Stimulated activated CD4-positive, alpha-beta T cell treated with anti-CD3 and anti-CD28 coated beads, Interleukin-1b, Interleukin-23, amount 100 ng/mL, for 4 hours (primary cell): Measurements from ENCODE around the gene CPS1.

Experiments
- DNase-seq, 2 donors: peaks; one replicate each; pipeline ENCODE4 v3.0.0-alpha.2; 2020; ENCODE audit warnings: low read depth in 2 of 2

Gene CPS1

DNA sequence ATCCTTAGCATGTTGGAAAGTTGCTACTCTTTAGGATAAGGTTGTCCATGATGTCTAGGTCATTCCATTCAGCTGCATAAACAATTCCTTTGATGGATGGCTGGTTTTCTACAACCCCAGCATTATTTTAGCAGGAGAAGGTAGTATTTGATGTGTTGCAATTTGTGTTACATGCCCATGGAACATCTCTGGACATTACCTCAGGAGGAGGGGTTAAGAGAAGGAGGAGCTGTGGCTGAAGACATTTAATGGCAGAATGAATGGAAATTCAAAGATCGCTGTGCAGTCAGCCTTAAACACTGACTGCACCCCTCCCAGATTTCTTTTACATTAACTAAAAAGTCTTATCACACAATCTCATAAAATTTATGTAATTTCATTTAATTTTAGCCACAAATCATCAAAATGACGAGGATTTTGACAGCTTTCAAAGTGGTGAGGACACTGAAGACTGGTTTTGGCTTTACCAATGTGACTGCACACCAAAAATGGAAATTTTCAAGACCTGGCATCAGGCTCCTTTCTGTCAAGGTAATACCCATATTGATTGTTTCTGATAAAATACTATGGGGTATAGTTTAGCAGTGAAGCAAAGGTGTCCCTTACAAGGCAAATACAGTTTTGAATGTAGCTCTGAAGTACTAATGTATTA, at the start of gene CPS1:
Gene CPS1, plus strand, starts transcription at position 271 of the 652 bp plus-strand sequence. Its CDS starts 135 bp downstream, at position 406.
- DNase-seq, result no peak

DNA sequence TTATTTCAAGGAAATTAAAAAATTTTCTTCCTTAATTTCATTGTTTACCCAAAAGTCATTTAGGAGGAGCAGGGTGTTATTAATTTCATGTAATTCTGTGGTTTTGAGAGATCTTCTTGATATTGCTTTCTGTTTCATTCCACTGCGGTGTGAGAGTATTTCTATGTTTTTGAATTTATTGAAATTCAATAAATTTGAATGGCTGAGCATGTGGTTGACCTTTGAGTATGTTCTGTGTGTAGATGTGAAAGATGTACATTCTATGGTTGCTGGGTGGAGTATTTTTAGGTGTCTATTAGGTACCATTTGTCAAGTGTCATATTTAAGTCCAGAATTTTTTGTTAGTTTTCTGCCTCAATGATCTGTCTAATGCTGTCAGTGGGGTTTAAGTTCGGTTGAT, 40.5 kb upstream of the CPS1 start:
- no peak for DNase-seq

DNA sequence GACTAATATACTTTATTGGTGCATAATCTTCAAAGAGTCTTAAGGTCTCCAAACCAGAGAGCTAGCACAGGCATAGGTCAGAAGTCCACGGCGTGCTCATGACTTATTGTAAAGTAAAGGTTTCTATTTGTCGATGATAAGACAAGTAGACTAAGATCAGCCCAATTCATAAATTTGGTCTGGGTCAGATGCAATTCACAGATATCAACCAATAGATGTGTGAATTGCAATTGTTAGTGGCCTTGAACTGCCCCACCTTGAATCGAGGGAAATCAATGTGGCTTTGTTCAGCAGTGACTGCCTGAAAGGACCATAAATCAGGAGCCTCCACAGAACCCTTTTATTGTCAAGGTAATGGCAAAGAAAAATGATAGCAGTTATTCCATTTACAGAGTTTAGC, 39.1 kb upstream of the CPS1 start:
- no peak for DNase-seq

DNA sequence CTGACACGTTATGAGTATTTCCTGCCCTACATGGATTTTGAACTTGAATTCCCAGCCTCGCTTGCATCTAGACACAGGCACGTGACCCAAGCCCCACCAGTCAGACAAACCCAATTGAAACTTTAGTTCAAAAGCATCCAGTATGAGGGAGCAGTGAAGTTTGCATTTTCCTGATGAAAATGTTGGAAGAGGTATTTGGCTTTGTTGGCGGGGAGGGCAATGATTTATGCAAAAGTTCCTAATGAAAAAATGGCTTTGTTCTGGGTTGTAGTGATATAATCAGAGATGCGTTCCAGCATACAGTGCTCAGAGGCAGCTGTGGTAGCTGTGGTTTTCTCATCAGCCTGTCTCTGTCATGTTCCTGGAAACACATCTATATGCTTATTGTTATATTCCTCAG, 36.8 kb upstream of the CPS1 start:
- no peak for DNase-seq

DNA sequence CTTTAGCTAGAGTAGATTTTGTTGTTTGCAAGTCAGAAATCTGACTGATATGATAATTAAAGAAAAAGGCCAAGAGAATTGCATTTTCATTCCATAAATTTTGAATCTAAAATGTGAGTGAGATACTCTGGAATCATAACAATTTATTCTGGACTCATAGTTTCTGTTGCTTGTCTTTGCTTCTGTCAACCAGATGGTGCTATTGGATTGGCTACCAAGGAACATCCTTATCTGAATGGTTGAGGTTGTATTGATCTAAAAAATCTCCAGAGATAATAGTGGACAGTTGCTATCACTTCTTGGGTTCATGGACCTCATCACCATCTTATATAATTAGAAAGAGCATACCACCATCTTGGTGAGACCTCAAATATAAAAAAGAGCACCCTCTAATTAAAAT, 34.0 kb upstream of the CPS1 start:
- no peak for DNase-seq

DNA sequence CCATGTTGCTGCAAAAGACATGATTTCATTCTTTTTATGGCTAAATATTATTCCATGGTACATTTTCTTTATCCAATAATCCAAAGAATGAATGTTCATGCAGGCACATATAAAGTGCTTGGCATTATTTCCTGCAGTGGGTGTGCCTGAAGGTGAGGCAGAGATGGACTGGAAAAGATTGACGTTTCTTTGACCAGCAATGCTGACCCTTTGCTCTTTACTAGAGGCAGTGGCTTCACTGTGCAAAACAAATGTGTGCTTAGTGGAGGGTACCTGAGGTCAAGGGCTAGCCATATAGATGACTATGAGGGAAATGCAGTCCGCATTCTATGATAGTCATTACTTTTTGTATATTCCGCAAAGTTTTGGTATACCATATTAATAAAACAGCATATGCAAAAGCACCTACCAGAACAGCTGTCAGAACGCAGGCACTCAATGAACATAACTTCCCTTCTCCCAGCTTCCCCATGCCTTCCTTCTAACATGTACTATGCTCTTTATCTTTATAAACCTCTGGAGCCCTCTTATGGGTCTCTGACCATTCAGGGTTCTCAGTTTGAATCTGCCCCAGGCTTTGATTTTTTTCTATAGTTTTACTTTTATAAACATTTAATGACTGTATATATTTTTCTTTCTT, 32.6 kb upstream of the CPS1 start:
- no peak for DNase-seq

DNA sequence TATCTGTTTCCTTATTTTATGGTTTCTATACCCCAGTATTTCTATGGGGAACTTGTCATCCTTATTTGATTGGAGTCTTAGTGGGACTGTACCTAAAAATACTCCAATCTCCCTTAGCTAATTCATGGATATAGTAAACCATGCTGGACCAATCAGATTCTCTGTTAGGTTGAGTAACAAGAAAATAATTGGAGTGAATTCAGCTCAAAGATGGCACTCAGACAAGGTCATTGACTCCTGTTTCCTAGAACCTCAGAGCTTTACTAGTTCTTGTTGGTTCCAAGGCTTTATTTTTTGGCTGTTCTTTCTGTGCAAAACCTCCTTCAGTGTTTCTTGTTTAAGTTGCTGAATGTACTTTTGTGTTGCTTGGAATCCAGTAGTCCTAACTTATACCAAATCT, 31.9 kb upstream of the CPS1 start:
- no peak for DNase-seq

DNA sequence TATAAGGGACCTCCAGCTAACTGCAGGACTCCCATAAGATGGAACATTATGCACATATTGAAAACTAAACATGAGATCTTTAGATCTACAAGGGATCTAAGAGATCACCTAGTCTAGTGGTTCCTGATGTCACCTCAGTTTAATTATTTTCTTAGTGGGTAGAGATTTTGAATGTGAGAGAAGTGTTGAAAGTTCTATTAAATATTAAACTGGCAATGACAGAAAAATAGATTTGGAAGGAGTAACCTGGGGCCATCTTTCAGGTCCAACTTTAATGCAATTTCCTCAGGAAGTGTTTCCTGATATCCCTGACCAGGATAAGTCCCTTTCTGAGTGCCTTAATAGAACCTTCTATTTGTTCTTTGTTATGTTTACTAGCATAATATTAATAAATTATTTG, 29.1 kb upstream of the CPS1 start:
- DNase-seq, result no peak

DNA sequence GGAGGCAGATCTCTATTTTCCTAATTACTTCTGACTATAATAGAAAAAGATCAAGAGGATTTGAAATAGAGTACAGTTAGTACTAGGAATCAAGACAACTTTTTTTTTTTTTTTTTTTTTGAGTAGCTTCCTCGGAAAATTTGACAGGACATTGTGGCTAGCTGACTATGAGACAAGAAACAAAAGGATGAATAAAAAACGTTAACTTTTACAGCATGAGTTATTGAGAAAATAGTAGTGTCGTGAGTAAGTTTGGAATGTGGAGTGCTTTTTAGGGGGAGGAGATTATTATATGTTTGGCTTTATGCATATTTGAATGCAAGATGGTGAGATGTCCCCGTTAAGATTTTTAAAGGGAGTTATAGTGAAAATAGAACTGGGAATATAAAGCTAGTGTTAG, 27.7 kb upstream of the CPS1 start:
- no peak for DNase-seq

DNA sequence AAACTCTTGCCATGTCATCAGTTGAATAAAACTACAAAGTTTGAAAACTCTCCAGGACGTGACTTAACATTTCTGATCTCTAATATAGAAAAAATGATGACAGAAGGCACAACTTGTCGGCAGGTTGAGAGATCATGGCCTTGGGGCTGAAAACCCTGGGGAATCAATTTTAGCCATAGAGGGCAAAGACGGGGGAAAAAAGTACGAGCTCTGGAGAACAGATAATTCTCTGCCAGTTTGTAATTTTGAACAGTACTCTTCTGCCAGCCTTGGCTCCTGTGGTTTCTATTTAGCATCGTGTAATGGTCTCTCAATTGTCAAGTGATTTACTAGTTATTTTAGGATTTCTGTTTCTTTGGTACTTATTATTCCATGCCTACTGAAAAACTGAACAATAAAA, 25.3 kb upstream of the CPS1 start:
- DNase-seq, result no peak

DNA sequence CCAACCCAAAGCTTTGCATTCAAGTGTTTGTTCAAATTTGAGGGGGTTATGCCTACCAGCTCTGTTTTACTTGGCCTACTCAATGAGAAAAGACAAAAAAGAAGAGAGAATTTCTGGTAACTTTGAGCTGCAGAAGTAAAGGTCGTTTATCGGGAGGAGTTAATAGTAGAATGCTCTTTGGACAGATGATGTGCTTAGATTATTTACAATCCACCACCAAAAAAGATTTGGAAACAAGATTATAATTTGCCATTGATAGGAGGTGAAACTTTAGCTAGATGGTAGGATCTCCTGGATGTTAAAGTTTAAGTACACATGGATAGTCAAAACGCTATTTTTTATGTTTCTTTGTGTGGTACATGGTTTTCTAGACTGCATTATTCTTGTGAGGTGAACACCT, 24.9 kb upstream of the CPS1 start:
- DNase-seq, result no peak

DNA sequence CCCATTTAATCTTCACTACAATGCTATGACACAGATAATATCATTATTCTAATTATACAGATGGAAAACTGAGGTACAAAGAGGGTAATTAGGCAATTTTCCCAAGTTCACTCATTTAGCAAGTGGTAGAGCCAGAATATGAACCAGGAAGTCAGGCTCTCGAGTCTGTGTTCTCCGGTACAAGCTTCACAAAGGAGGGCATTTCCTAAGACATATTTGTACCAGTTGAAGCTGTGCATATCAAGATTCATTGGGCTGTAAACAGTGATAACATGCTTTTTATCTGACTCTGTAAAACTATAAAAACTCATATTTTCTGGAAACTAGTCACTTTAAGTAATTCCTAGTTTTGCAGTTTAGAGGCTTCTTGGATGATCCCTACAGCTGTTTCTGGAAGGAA, 23.0 kb upstream of the CPS1 start:
- DNase-seq, result no peak

DNA sequence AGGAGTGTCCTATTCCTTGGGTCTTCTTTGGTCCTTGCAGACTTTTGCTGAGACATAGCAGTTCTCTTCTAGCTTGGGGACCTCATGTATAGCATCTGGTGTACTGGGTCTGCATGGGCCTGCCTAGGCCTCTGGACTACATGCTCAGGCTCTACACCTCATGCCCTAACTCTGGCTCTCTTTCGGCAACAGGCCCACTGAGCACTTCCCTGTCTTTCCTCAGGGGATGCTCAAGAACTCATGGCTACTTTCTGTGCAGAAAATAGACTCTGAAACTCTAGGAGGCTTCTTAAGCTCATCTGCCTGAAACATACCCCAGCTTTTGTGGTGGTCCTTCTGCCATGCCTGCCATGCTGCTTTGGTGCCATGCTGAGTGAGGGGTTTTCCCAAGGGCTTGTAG, 21.5 kb upstream of the CPS1 start:
- DNase-seq, result no peak

DNA sequence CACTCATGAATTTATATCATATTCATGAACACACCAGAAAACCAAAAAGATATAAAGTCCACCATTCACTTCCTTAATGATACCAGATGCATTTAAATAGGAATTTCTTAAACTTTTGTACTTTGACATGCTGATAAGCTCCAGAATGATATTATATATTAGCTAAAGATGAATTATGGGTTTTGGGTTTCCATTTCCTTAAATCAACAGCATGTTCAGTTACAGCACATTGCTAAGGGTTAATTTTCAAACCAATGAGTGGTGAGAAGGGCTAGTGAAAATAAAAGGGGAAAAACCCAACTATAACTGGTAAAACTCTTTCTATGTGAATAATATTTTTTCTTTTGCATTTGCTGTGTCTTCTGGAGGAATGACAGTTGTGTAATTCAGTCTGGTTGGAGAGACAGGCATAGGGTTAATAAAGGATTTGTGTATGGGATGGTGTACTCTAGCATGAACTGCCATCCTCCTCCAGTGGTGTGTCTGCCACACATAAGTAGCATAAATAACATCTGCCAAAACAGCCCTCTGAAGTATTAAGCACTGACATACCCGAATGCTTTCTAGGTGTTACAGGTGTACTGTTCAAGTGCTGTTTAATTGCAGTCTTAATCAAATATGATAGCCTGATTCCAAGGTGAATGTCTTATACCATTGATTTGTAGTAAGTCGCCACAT, 19.3 kb upstream of the CPS1 start:
- no peak for DNase-seq

DNA sequence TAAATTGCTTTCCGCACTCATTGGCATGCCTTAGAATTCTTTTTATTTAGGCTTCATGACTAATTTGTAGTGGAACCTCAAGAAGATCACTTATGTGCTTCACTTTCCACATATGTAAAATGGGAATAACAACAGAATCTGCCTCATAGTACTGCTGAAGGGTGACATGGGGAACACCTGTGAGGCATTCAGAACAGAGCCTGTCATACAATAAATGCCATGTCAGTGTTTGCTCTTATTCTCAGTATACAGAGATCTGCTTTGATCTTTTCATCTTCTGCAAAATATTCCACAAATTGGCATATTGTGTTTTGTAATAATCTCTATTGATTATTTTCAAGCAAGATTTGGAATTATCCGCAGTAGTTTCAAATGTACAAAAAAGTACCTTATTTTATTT, 17.4 kb upstream of the CPS1 start:
- DNase-seq, result no peak

DNA sequence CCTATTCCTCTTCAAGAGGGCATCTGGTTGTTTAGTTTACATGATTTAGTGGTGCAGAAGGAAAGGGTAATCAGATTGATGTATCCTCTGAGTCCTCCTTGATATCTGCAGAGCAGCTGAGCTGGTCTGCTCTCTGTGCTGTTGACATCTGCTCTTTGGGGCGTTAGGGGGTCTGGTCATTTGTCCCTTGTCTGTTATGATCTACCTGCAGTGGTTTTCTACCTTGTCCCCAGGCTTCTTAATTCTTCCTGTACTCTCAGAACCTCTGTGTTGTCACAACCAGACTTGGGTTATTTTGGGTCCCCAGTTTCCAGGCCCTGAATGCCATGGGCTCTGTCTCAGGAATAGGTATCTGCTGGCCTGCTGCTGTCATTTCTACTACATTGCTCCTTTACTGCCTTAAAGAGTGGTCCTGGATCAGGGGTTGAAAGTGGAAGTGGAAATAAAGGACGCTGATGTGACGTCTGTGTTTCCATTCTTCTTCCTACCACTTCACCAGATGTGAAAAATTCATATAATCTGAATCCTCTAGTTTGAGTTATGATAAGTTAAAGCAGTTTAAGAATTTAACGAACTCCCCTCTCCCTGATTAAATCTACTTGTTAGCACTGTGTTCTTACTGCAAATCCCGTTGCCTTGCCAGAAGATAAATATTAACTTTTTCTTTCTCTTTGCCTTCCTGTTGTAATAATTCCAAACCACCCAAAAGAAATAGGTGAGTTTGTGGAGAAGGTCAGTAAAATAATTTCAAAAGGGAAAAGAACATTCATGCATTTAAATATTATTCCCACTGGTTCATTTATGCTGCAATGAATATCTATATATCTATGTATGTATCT, 16.6 kb upstream of the CPS1 start:
- DNase-seq, result no peak

DNA sequence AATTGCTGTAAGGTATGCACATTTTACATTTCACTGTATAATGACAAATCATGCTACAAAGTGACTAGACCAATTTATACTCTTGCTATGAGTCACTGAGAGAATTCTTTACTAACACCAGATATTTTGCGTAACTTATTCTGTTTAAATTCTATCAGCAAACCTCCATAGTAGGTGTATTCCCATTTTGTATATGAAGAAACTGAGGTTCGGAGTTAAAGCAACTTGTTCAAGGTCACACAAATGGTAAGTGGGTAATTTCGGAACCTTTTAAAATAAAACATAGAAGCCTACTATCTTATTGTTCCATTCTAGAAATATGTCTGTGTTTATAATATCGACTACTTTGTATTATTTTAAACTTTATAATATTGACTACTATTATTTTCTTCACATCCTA, 15.9 kb upstream of the CPS1 start:
- DNase-seq, result no peak

DNA sequence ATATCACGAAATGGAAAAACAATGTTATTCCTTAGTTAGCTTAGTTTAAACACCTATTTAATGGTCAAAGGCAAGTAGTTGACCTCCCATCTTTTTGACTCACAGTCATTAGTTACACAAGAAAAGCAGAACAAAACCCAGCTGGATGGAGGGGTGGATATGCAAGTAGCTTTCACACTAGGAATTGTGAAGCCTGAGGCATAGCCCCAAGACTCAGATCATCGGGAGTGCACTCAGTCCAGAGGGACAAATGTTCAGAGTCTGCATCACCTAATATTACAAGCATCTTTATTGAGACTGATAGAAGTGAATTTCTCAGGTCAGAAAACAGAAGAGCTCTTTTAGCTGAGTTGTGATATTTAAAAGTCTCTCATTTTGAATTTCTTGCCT, 15.5 kb upstream of the CPS1 start:
- DNase-seq, result no peak

DNA sequence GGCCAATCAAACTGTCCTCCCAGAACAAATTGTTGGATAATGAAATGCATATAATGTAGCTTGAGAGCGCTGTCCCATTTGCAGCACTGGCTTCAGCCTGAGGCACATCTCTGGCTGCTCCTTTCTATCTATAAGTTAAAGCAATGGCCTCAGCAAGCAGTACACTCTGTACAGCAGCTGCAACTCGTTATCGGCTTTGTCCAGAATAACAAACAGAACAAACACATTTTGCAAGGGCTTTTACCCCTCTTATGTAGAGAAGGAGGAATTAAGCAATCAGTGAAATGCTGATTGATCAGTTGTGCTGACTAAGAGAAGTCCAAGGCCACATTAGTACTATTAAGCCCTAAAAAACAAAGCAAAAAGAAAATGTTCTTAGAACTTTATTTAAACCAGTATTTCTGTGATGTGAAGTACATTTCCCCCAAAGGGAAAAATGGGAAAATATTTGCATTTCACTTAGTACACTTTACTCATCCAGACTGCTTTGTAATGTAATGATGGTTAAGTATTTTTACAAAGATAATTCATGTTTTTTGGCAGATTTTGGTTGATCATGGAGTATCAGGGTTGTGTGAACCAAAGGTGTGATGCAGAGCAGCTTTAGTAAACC, 15.0 kb upstream of the CPS1 start:
- DNase-seq, result no peak

DNA sequence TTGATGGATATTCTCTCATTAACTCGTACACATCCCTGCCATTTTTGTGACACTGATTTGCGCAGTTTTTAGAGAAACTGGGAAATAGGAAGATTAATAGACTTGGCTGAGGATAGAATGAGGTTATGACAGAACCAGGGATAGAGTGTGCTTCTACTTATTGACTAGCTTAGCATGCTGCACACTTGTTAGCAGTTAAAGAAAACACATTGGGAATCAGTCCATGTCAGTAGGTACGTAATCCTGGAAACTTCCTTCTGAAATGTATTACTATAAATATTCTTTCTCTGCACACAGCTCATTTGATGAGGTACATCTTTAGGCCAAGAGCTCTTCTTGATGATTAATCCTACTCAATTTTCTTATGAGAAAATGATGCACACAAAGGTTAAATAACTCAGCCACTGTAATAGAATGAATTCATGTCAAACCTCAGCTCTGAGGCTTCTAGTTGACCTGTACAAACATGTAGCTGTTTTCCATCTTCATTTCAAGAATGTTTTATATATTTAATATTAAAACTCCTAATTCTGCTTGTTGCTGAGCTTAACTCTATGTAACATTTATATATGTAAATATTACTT, 12.3 kb upstream of the CPS1 start:
- no peak for DNase-seq

DNA sequence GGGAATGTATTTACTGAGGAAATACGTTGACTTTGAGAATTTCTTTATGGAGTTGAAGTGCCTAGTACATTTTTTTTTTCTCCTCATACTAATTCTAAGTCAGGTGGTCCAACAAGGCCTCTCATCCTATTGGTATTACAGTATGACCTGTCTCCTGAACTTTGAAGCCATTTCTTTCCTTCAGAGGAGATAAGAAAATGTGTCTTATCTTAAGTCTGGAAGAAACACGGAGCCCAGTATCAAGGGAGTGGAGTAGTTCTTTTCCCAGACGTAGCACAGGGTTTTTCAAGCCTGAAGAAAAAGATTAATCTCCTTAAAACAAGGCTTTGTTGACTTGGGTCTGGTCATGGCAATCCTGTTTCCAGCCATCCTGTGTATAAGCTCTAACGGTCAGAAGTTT, 11.6 kb upstream of the CPS1 start:
- no peak for DNase-seq
